Tibial artery (tissue), 4 donors: Measurements from ENCODE around the gene MORC2.

Experiments
- DNase-seq, 2 donors: peaks; one replicate each; pipeline ENCODE4 v3.0.0-alpha.2; 2019
- H3K27ac ChIP-seq, 2 donors: fragments of 200-600 bp; sonication (generic) in 1 of 2; 1 replicate in 1 of 2; 2 replicates in 1 of 2; pipeline ENCODE4 v1.5.1; 2018 to 2019; ENCODE audit warnings: mild to moderate bottlenecking in 1 of 2
- H3K27me3 ChIP-seq, 2 donors: fragments of 200-600 bp; sonication (generic) in 1 of 2; one replicate each; pipeline versions ENCODE4 v1.5.1 to v1.6.0; 2016 to 2019
- H3K36me3 ChIP-seq, 3 donors: fragments of 200-600 bp; sonication (generic) in 2 of 3; one replicate each; pipeline ENCODE4 v1.5.1; 2016 to 2019; ENCODE audit warnings: mild to moderate bottlenecking in 2 of 3
- H3K4me1 ChIP-seq, 4 donors: fragments of 200-600 bp; sonication (generic) in 2 of 4; 1 replicate in 3 of 4; 2 replicates in 1 of 4; pipeline ENCODE4 v1.5.1; 2016 to 2019
- H3K4me3 ChIP-seq, 2 donors: fragments of 200-600 bp; sonication (generic) in 1 of 2; 1 replicate in 1 of 2; 2 replicates in 1 of 2; pipeline ENCODE4 v1.5.1; 2018 to 2019; ENCODE audit warnings: mild to moderate bottlenecking in 2 of 2
- H3K9me3 ChIP-seq, 3 donors: fragments of 200-600 bp; sonication (generic) in 1 of 3; one replicate each; pipeline ENCODE4 v1.5.1; 2016 to 2019
- intact Hi-C: fragments of 100-400 bp; cut with DNase I; formaldehyde crosslinking; loops from one replicate; pipeline ENCODE4 v1.15.0; 2023; ENCODE audit warnings: low total_unique reads
- TF ChIP-seq, protein P1 (sequence below), 2 experiments: fragments of 200-600 bp in 1 of 2; fragments of 450-650 bp in 1 of 2; IDR thresholded peaks; one replicate each; pipeline ENCODE4 v1.5.1; 2017 to 2019; ENCODE audit warnings: antibody characterized with exemption in 2 of 2, mild to moderate bottlenecking in 1 of 2, moderate library complexity in 1 of 2

Gene MORC2

DNA sequence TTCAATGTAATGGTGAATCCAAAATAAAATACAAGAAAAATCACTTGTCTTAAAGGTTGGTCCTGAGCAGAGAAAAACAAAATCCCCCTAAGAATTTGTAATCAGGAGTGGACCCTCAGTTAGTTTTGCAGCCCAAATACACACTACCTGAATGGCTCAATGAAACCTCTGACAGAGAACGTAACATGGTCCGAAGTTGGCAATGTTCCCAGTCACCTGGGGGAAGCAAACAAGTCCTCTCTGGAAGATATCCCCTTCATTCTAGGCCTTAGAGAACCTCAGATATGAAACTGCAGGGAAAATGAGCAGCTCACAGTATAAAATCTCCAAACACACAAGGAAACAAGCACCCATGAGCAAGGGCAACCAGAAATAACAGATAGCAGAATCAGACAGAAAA is 58.2 kb downstream of the MORC2 start:
- Histone ChIP-seq H3K4me1 (no peaks in the 10 kb centered on the region), H3K9me3 (peaks cover 0 to 5% (median 4%) of the 10 kb centered on the region in 3 donors), H3K27ac (no peak overlapping the region), H3K4me3 (no peak overlapping the region), H3K27me3 (no peaks in the 10 kb centered on the region), H3K36me3 (peaks cover 0 to 28% (median 6%) of the 10 kb centered on the region in 3 donors)
- intact Hi-C loops, result no loop called here
- no peak for DNase-seq
- TF ChIP-seq, protein P1, sequence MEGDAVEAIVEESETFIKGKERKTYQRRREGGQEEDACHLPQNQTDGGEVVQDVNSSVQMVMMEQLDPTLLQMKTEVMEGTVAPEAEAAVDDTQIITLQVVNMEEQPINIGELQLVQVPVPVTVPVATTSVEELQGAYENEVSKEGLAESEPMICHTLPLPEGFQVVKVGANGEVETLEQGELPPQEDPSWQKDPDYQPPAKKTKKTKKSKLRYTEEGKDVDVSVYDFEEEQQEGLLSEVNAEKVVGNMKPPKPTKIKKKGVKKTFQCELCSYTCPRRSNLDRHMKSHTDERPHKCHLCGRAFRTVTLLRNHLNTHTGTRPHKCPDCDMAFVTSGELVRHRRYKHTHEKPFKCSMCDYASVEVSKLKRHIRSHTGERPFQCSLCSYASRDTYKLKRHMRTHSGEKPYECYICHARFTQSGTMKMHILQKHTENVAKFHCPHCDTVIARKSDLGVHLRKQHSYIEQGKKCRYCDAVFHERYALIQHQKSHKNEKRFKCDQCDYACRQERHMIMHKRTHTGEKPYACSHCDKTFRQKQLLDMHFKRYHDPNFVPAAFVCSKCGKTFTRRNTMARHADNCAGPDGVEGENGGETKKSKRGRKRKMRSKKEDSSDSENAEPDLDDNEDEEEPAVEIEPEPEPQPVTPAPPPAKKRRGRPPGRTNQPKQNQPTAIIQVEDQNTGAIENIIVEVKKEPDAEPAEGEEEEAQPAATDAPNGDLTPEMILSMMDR (IDR thresholded peaks at IDR 0.05), result no peak

DNA sequence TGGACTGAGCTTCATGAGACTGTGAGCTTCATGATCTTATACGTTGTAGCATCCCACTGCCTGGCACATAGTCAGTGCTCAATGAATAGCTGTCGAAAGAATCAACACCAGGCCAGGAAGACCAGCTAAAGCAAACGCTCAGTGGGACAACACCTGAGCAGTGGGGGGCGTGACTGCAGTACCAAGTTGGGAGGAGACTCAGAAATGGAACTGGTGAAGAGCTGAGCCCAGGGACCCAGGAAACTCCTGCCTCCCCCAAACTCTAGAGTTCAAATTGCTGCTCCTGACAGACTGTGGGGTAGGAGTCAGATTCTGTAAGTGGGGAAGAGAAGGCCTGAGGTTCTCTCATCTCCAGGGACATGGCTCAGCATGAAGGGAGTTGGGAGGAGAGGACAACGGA is 59.3 kb downstream of the MORC2 start:
- TF ChIP-seq, protein P1 (IDR thresholded peaks at IDR 0.05), result no peak
- no peaks in the 10 kb centered on the region for H3K9me3 ChIP-seq
- H3K27ac ChIP-seq, result no peak overlapping the region
- H3K36me3 ChIP-seq, result peaks cover 0 to 28% (median 6%) of the 10 kb centered on the region in 3 donors
- no peaks in the 10 kb centered on the region for H3K4me1 ChIP-seq
- peak in 1 of 2 donors; percentile 9 for DNase-seq
- H3K4me3 ChIP-seq, result no peak overlapping the region
- intact Hi-C loops, result loop anchor here (10.0 kb wide), 1 partner anchor 295 kb away; no protein-coding TSS in a partner anchor
- H3K27me3 ChIP-seq, result no peaks in the 10 kb centered on the region

DNA sequence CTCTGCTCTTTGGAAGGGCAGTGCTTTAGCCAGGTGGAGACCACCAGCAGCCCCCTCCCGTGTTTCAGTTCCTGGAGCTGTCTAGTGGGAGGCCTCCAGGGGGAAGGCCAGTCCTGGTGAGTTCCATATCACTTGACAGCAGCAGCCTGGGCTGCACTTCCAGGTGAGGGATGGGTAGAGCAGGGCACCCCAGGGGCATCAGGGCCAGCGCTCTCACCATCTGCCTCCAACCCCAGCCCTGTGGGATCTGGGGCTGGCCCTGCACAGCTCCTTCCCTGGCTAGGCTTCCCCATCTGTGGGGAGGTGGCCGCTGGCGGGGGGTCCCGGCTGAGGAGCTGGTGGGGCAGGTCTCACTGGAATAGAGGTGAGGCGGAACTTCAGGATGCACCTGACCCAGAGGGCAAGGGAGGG is 60.5 kb downstream of the MORC2 start:
- DNase-seq, result peak in 1 of 2 donors; percentile 61
- Histone ChIP-seq H3K27ac (no peak overlapping the region), H3K9me3 (no peaks in the 10 kb centered on the region), H3K27me3 (no peaks in the 10 kb centered on the region), H3K36me3 (peaks cover 6 to 40% (median 9%) of the 10 kb centered on the region in 3 donors), H3K4me1 (no peaks in the 10 kb centered on the region), H3K4me3 (no peak overlapping the region)
- TF ChIP-seq, protein P1 (IDR thresholded peaks at IDR 0.05), result no peak
- intact Hi-C loops, result loop anchor here (10.0 kb wide), 1 partner anchor 293 kb away; no protein-coding TSS in a partner anchor

DNA sequence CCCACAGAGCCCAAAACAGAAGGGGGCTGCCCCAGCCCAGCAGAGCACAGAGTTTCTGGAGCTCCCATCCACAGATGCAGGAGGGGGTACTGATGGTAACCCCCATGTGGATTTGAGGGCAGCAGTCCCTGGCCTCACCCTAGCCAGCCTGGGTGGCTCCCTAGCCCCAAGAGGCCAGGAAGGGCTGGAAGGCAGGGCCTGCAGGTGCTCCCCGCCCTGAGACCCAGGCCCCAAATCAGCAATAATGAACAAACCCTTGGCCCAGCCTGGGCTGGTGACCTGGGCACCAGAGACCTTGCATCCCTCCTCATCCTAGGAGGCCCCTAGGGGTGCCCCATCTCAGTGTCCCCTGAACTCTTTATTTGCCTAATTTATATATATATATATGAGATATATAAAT is 61.6 kb downstream of the MORC2 start:
- Histone ChIP-seq H3K4me3 (no peak overlapping the region), H3K9me3 (no peaks in the 10 kb centered on the region), H3K27me3 (no peaks in the 10 kb centered on the region), H3K27ac (no peak overlapping the region), H3K4me1 (no peaks in the 10 kb centered on the region), H3K36me3 (peaks cover 6 to 47% (median 9%) of the 10 kb centered on the region in 3 donors)
- intact Hi-C loops, result loop anchor here (10.0 kb wide), 1 partner anchor 292 kb away; no protein-coding TSS in a partner anchor
- TF ChIP-seq, protein P1 (IDR thresholded peaks at IDR 0.05), result no peak
- DNase-seq, result peak in 1 of 2 donors; percentile 31

- intact Hi-C loops, result loop anchor here (10.0 kb wide), 1 partner anchor 292 kb away; no protein-coding TSS in a partner anchor
- Histone ChIP-seq H3K9me3 (no peaks in the 10 kb centered on the region), H3K27ac (no peak overlapping the region), H3K4me1 (no peaks in the 10 kb centered on the region), H3K27me3 (no peaks in the 10 kb centered on the region), H3K36me3 (peaks cover 6 to 47% (median 11%) of the 10 kb centered on the region in 3 donors), H3K4me3 (no peak overlapping the region)
- TF ChIP-seq, protein P1 (IDR thresholded peaks at IDR 0.05), result no peak
- DNase-seq, result peak in 1 of 2 donors; percentile 50
Observed at GRCh38 chr22:30906411-30906810, 62.2 kb downstream of the MORC2 start.
